ENCODE measurements around the gene CCNK. TPM values are rescaled to one million over a fixed set of nuclear protein-coding genes. Genes with fewer than 3 reads are reported as not detected.

The CCNK gene
- total RNA-seq, 3 donors from 2014 or later: 23.0 to 29.0 (median 23.9) TPM

GRCh38 chr14:99463974-99464373, 17.2 kb upstream of the CCNK start:
- no peaks in the 10 kb centered on the region for H3K9me3 ChIP-seq
- H3K4me3 ChIP-seq: no peak overlapping the region
- H3K27ac ChIP-seq: no peak overlapping the region
- no peak for DNase-seq (ENCODE audit: low spot score in 2 of 2)
- H3K36me3 ChIP-seq: no peaks in the 10 kb centered on the region
- H3K27me3 ChIP-seq: no peaks in the 10 kb centered on the region
- no peaks in the 10 kb centered on the region for H3K4me1 ChIP-seq
- TF ChIP-seq POLR2A (IDR thresholded peaks at IDR 0.05) (no peak), CTCF (IDR thresholded peaks at IDR 0.05) (no peak), POLR2AphosphoS5 (IDR thresholded peaks at IDR 0.05) (no peak)
- intact Hi-C loops (cut with DNase I; ENCODE audit: low total_unique reads): no loop called here

GRCh38 chr14:99465288-99465687, 15.9 kb upstream of the CCNK start:
- DNase-seq (ENCODE audit: low spot score in 2 of 2): no peak
- Histone ChIP-seq H3K4me3 (no peak overlapping the region), H3K27ac (no peak overlapping the region), H3K36me3 (no peaks in the 10 kb centered on the region), H3K4me1 (no peaks in the 10 kb centered on the region), H3K27me3 (no peaks in the 10 kb centered on the region), H3K9me3 (no peaks in the 10 kb centered on the region)
- TF ChIP-seq CTCF (IDR thresholded peaks at IDR 0.05): no peak
- TF ChIP-seq POLR2A (IDR thresholded peaks at IDR 0.05): no peak
- TF ChIP-seq POLR2AphosphoS5 (IDR thresholded peaks at IDR 0.05): no peak
- intact Hi-C loops (cut with DNase I; ENCODE audit: low total_unique reads): no loop called here

GRCh38 chr14:99466758-99467157, 14.5 kb upstream of the CCNK start:
- Histone ChIP-seq H3K9me3 (no peaks in the 10 kb centered on the region), H3K4me1 (no peaks in the 10 kb centered on the region), H3K27me3 (no peaks in the 10 kb centered on the region), H3K27ac (no peak overlapping the region), H3K36me3 (no peaks in the 10 kb centered on the region), H3K4me3 (no peak overlapping the region)
- DNase-seq (ENCODE audit: low spot score in 2 of 2): no peak
- intact Hi-C loops (cut with DNase I; ENCODE audit: low total_unique reads): no loop called here
- TF ChIP-seq POLR2A (IDR thresholded peaks at IDR 0.05) (no peak), POLR2AphosphoS5 (IDR thresholded peaks at IDR 0.05) (no peak), CTCF (IDR thresholded peaks at IDR 0.05) (no peak)

- Histone ChIP-seq H3K27me3 (no peaks in the 10 kb centered on the region), H3K27ac (no peak overlapping the region), H3K36me3 (no peaks in the 10 kb centered on the region), H3K4me1 (no peaks in the 10 kb centered on the region), H3K4me3 (no peak overlapping the region), H3K9me3 (no peaks in the 10 kb centered on the region)
- intact Hi-C loops (cut with DNase I; ENCODE audit: low total_unique reads): no loop called here
- DNase-seq (ENCODE audit: low spot score in 2 of 2): no peak
- TF ChIP-seq POLR2A (IDR thresholded peaks at IDR 0.05) (no peak), POLR2AphosphoS5 (IDR thresholded peaks at IDR 0.05) (no peak), CTCF (IDR thresholded peaks at IDR 0.05) (no peak)
Observed at GRCh38 chr14:99467336-99468078, 13.7 kb upstream of the CCNK start.

GRCh38 chr14:99468081-99468480, 13.1 kb upstream of the CCNK start:
- H3K36me3 ChIP-seq: no peaks in the 10 kb centered on the region
- intact Hi-C loops (cut with DNase I; ENCODE audit: low total_unique reads): no loop called here
- H3K27ac ChIP-seq: no peak overlapping the region
- no peaks in the 10 kb centered on the region for H3K9me3 ChIP-seq
- no peaks in the 10 kb centered on the region for H3K27me3 ChIP-seq
- no peak for TF ChIP-seq POLR2AphosphoS5 (IDR thresholded peaks at IDR 0.05)
- no peak for DNase-seq (ENCODE audit: low spot score in 2 of 2)
- H3K4me3 ChIP-seq: no peak overlapping the region
- H3K4me1 ChIP-seq: no peaks in the 10 kb centered on the region
